ENCODE results near the gene SLC4A9. TPM values are rescaled to one million over a fixed set of nuclear protein-coding genes. Genes with fewer than 3 reads are reported as not detected.
"Not testable (repeated sequence)": the region's sequence is repeated elsewhere in the genome, so short reads cannot be mapped to it uniquely, and the experiment has no call there.

The SLC4A9 gene
- total RNA-seq, 2 experiments from 2014 or later, result not detected

DNA sequence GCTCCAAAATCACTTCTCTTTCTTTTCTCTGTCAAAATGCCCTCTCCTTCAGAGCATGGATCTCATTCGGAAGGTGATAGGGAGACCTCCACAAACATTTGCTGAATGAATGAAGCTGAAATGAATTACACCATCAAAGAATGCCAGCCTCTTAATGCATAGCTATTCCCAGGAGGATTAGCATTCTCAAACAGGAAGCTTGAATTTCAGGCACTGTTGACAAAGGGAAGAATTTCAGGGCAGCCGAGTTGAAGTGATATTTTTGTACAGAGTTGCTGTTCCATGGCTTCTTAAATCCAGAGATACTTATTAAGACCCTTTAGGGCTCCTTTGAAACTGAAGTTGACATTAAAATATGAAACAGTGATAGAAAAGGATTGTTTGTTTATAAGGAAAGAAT is 32.4 kb upstream of the SLC4A9 start:
- DNase-seq, result no peak
- H3K27me3 Mint-ChIP-seq, result no peaks in the 10 kb centered on the region
- H3K4me3 Mint-ChIP-seq, result no peak overlapping the region
- no peaks in the 10 kb centered on the region for H3K36me3 Mint-ChIP-seq
- no peak overlapping the region for H3K27ac Mint-ChIP-seq
- peaks cover 6% of the 10 kb centered on the region for H3K4me1 Mint-ChIP-seq
- no peaks in the 10 kb centered on the region for H3K9me3 Mint-ChIP-seq

DNA sequence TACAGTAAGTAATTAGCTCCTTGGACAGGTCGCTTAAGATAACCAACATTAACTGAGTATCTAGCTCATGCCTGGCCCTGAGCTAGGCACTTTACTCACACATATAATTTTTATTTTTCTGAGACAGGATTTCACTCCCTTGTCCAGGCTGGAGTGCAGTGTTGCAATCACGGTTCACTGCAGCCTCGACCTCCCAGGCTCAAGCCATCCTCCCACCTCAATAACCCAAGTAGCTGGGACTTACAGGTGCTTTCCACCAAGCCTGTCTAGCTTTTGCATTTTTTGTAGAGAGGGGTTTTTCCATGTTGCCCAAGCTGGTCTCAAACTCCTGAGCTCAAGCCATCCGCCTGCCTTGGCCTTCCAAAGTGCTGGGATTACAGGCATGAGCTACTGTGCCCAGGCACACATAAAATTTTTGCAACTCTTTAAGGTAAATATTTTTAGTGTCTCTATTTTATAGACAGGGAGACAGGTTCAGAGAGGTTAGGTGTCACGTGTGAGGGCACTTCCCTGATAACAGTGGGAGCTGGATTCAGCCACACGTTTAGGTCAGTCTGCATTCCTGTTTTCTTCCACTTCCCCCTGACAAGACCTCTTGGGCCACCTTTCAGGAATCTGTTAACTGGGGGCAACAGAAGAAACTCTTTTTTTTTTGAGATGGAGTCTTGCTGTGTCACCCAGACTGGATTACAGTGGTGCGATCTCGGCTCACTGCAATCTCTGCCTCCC is 31.8 kb upstream of the SLC4A9 start:
- DNase-seq, result no peak
- H3K9me3 Mint-ChIP-seq, result no peaks in the 10 kb centered on the region
- H3K36me3 Mint-ChIP-seq, result no peaks in the 10 kb centered on the region
- peaks cover 6% of the 10 kb centered on the region for H3K4me1 Mint-ChIP-seq
- no peak overlapping the region for H3K4me3 Mint-ChIP-seq
- H3K27ac Mint-ChIP-seq, result no peak overlapping the region
- H3K27me3 Mint-ChIP-seq, result no peaks in the 10 kb centered on the region

DNA sequence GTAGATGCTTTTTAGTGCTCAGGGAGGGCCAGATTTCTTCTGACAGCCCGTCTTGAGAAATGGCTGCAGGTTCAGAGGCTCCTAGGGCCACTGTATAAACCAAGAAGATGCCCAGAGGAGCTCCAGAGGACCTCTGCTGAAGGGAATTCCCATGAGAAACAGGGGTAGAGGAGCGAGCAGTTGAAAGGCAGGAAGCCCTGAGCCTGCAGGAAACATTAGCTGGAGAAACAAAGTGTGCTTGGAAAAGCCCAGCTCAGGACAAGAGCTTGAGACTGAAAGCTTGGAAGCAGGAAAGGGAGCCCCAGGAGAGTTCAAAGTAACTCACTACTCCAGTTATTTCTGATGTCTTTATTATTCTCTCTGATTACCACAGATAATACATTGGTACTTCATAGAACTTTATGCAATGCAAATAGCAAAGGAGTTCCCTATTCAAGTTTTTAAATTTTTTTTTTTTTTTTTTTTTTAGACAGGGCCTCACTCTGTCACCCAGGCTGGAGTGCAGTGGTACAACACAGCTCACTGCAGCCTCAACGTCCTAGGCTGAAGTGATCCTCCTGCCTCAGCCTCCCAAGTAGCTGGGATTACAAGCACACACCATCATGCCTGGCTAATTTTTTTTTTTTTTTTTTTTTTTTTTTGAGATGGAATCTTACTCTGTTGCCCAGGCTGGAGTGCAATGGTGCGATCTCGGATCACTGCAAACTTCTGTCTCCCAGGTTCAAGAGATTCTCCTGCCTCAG is 30.1 kb upstream of the SLC4A9 start:
- no peak overlapping the region for H3K27ac Mint-ChIP-seq
- DNase-seq, result no peak
- H3K27me3 Mint-ChIP-seq, result no peaks in the 10 kb centered on the region
- peaks cover 2% of the 10 kb centered on the region for H3K4me1 Mint-ChIP-seq
- H3K4me3 Mint-ChIP-seq, result no peak overlapping the region
- no peaks in the 10 kb centered on the region for H3K9me3 Mint-ChIP-seq
- H3K36me3 Mint-ChIP-seq, result peaks cover 4% of the 10 kb centered on the region

DNA sequence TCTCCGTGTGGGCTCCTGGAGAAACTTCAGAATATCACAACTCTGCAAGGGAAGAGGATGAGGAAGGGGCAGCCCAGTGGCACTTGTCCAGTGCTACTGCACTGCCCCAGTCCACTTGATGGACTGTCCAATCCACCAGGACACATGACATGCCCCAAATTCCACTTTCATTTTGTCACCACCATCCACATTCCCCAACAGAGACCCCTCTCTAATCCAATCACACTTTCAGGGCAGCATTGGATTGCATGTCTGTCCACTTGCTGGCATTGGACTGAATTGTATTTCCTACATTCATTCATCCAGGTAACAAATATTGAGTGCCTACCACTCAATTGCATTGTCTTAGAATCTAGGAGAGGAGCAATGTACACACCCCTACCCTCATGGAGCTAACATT is 28.4 kb upstream of the SLC4A9 start:
- Mint-ChIP-seq H3K27me3 (no peaks in the 10 kb centered on the region), H3K4me3 (no peak overlapping the region), H3K27ac (no peak overlapping the region), H3K36me3 (peaks cover 5% of the 10 kb centered on the region), H3K9me3 (no peaks in the 10 kb centered on the region), H3K4me1 (no peaks in the 10 kb centered on the region)
- no peak for DNase-seq

DNA sequence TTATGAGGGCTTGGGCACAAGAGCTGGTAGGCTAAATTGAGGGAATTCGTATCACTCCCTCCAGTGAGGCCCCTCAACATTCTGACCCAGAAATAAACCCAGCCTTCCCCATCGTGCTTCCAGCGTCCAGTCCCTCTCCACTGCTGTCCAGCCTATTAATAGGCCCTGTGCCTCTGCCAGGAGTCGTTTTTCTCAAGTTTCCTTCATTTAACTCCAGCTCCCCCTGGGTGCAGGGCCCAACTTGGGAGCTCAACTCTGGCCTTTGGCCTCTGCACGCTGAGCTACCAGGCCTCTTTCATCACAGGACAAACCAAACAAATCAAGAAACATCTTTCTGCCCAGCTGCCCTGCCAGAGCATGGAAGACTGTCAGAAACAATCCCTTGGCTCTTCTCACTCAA is 23.6 kb upstream of the SLC4A9 start:
- no peak for DNase-seq
- Mint-ChIP-seq H3K27me3 (no peaks in the 10 kb centered on the region), H3K4me1 (peaks cover 9% of the 10 kb centered on the region), H3K4me3 (no peak overlapping the region), H3K36me3 (peaks cover 15% of the 10 kb centered on the region), H3K9me3 (no peaks in the 10 kb centered on the region), H3K27ac (no peak overlapping the region)

DNA sequence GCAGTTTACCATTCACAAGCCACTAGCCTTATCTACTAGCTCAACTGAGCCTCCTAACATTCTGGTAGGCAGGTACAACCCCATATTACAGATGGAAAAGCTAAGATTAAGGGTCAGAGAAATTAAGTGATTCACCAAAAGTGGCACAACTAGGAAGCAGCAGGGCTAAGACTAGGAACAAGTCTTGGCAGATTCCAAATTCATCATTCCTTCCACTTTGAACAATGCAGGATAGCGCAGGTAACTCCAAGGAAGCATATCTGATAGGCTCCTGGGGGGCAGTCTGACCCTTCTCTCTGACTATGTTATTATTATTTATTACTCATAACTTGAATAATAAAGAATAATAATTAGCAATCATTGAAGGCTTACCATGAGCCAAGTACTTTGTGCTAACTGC is 22.1 kb upstream of the SLC4A9 start:
- Mint-ChIP-seq H3K27ac (no peak overlapping the region), H3K27me3 (no peaks in the 10 kb centered on the region), H3K4me3 (no peak overlapping the region), H3K9me3 (peaks cover 2% of the 10 kb centered on the region), H3K36me3 (peaks cover 27% of the 10 kb centered on the region), H3K4me1 (peaks cover 22% of the 10 kb centered on the region)
- DNase-seq, result no peak

DNA sequence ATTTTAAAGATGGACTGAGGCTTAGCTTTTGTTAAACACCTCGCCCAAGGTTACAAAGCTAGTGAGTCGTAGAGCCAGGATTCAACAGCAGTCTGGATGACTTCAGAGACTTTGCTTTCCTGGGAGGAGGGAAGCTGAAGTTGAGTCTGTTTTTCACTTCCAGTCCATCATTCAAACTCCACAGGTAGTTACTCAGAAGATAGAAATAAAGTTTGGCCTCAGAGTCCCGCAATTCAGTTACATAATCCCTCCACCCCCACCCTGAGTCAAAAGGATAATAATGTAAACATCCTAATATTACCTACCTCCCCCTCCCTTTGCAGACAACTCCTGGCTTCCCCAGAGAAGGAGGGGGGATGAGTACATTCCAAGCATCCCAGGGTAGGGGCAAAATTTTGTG is 21.7 kb upstream of the SLC4A9 start:
- H3K27ac Mint-ChIP-seq, result no peak overlapping the region
- no peak for DNase-seq

DNA sequence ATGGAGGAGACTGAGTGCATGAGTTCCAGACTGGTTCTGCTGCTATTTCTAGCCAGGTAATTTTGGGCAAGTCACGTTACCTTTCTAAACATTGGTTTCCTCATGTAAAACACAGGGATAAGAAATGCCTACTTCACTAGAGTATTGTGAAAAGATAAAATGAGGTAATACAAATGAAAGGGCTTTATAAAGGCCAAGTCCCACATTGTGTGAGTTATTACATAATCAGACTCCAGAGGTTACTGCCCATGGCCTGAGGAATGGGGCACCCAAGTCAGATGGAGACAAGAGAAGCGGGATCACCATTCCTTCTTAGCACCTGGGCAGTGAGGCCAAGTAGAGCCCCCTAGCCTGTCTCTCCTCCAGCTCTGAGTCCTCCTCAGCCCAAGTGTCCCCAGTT is 21.1 kb upstream of the SLC4A9 start:
- H3K4me3 Mint-ChIP-seq, result no peak overlapping the region
- peaks cover 30% of the 10 kb centered on the region for H3K4me1 Mint-ChIP-seq
- no peaks in the 10 kb centered on the region for H3K27me3 Mint-ChIP-seq
- no peak overlapping the region for H3K27ac Mint-ChIP-seq
- H3K9me3 Mint-ChIP-seq, result peaks cover 2% of the 10 kb centered on the region
- peaks cover 27% of the 10 kb centered on the region for H3K36me3 Mint-ChIP-seq
- DNase-seq, result no peak

More for the DNA sequence above, 21.7 kb upstream of the SLC4A9 start:
- H3K4me1 Mint-ChIP-seq, result peaks cover 26% of the 10 kb centered on the region
- no peak overlapping the region for H3K4me3 Mint-ChIP-seq
- no peaks in the 10 kb centered on the region for H3K27me3 Mint-ChIP-seq
- peaks cover 2% of the 10 kb centered on the region for H3K9me3 Mint-ChIP-seq
- H3K36me3 Mint-ChIP-seq, result peaks cover 27% of the 10 kb centered on the region

DNA sequence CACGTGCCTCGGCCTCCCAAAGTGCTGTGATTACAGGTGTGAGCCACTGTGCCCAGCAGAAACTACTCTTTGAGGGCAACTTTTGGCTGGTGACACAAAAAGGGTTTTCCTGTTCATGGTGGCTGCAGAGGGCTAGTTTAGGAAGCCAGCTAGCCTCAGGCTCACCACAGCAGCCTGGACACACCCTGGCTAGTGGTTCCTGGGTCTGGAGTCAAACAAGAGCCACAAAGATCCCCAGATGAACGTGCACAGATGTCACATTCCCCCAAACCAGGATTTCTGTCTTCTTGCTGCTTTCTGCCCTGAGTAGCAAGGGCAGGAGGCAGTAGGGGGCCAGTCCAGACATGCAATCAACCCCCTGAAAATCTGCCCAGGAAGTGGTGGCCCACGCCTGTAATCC is 20.4 kb upstream of the SLC4A9 start:
- DNase-seq, result no peak
- Mint-ChIP-seq H3K36me3 (peaks cover 26% of the 10 kb centered on the region), H3K9me3 (peaks cover 2% of the 10 kb centered on the region), H3K4me3 (no peak overlapping the region), H3K27me3 (no peaks in the 10 kb centered on the region), H3K27ac (no peak overlapping the region), H3K4me1 (peaks cover 37% of the 10 kb centered on the region)

DNA sequence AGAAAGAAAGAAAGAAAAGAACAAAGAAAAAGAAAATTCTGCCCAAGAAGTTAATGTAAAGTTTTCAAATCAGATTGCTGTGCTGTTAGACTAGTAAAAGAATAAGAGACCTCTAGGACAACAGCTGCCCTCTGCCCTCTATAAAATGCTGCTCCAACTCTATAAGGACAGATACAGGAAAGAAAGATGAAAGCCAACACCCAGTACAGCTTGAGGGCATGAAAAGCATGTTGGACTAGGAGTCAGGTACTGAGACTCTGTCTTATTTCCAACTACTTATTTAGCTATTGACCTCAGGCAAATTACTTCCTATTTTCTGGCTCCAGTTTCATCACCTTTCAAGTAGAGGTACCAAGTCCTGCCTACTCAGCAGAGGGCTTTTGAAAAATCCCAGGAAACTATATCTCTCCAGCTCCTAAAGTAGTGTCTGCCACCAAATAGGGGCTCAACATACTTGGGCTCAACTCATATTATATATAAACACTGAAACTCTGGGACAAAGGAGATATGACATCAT is 19.3 kb upstream of the SLC4A9 start:
- peaks cover 2% of the 10 kb centered on the region for H3K9me3 Mint-ChIP-seq
- peak overlapping the region; percentile 86 for H3K4me3 Mint-ChIP-seq
- DNase-seq, result no peak
- H3K36me3 Mint-ChIP-seq, result peaks cover 24% of the 10 kb centered on the region
- peaks cover 44% of the 10 kb centered on the region for H3K4me1 Mint-ChIP-seq
- peaks cover 7% of the 10 kb centered on the region for H3K27me3 Mint-ChIP-seq
- no peak overlapping the region for H3K27ac Mint-ChIP-seq

DNA sequence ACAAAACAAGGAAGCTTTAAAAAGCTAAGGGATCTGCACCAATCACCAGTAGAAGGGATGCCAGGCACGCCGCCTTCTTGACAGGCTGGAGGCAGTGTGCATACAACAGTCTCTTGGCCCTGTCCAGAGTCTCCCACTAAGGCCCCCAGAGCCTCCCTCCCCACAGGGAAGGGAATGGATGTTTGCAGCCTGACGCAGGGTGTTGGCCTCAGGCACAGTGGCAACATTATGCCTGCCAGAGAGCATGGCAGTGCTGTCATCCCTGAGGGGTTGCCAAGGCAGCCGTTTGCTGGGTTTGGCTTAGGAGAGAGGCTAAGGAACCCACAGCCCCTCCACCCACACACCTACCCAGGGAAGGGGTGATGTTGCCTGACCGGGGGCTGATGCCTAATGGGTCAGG is 18.4 kb upstream of the SLC4A9 start:
- DNase-seq, result no peak
- peaks cover 9% of the 10 kb centered on the region for H3K27me3 Mint-ChIP-seq
- H3K4me1 Mint-ChIP-seq, result peaks cover 45% of the 10 kb centered on the region
- peak overlapping the region; percentile 86 for H3K4me3 Mint-ChIP-seq
- peaks cover 2% of the 10 kb centered on the region for H3K9me3 Mint-ChIP-seq
- H3K27ac Mint-ChIP-seq, result peak overlapping the region; percentile 93
- peaks cover 24% of the 10 kb centered on the region for H3K36me3 Mint-ChIP-seq

DNA sequence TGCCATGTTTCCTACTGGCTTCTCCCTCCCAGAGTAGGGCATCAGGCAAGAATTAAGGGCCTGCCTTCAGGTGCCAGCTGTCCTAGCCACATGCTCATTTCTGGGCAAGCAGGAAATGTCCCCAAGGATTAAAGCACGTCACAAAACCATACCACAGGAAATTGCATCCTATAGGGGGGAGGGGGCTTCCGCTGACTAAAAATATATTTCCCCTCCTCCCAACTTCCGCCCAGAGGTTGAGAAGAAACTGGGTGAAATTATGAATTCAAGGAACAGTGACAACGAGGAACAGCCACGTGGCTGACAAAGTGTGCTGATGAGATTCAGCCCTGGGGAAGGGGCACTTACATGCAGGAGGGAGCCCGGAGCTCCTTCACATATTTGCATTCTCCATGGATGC is 17.7 kb upstream of the SLC4A9 start:
- Mint-ChIP-seq H3K4me3 (peak overlapping the region; percentile 86), H3K36me3 (peaks cover 24% of the 10 kb centered on the region), H3K9me3 (peaks cover 2% of the 10 kb centered on the region), H3K4me1 (peaks cover 50% of the 10 kb centered on the region), H3K27ac (peak overlapping the region; percentile 93), H3K27me3 (peaks cover 12% of the 10 kb centered on the region)
- DNase-seq, result peak; percentile 41

DNA sequence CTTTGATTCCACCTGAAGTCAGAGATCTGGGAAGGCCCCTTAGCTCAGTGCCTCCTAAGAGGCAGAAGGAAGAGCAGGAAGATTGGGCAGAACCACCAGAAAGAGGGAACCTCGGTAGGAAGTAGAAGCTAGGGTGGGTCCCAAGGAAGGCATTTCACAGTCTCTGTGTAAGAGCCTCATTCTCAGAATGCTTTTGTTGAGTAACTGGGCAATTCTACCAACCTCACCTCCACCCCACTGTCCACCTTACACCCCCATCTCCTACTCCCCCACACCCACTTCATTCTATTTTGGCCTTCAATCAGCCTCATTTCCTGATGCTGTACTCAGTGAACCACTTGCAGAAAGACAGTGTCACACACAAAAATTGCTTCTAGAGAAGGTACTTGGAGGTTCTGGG is 17.1 kb upstream of the SLC4A9 start:
- H3K4me3 Mint-ChIP-seq, result peak overlapping the region; percentile 86
- H3K27ac Mint-ChIP-seq, result peak overlapping the region; percentile 93
- no peak for DNase-seq
- peaks cover 24% of the 10 kb centered on the region for H3K36me3 Mint-ChIP-seq
- peaks cover 12% of the 10 kb centered on the region for H3K27me3 Mint-ChIP-seq
- H3K9me3 Mint-ChIP-seq, result peaks cover 2% of the 10 kb centered on the region
- H3K4me1 Mint-ChIP-seq, result peaks cover 50% of the 10 kb centered on the region

DNA sequence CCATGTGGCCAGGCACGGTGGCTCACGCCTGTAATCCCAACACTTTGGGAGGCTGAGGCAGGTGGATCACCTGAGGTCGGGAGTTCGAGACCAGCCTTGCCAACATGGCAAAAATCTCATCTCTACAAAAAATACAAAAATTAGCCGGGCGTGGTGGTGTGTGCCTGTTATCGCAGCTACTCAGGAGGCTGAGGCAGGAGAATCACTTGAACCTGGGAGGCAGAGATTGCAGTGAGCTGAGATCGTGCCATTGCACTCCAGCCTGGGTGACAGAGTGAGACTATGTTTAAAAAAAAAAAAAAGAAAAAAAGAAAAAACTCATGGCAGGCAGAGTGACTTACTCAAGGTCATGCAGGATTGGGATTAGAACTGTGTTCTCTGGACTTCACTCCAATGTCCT is 16.1 kb upstream of the SLC4A9 start:
- Mint-ChIP-seq H3K4me1 (peaks cover 49% of the 10 kb centered on the region), H3K36me3 (peaks cover 22% of the 10 kb centered on the region)
- H3K9me3 Mint-ChIP-seq, result not testable (repeated sequence)

DNA sequence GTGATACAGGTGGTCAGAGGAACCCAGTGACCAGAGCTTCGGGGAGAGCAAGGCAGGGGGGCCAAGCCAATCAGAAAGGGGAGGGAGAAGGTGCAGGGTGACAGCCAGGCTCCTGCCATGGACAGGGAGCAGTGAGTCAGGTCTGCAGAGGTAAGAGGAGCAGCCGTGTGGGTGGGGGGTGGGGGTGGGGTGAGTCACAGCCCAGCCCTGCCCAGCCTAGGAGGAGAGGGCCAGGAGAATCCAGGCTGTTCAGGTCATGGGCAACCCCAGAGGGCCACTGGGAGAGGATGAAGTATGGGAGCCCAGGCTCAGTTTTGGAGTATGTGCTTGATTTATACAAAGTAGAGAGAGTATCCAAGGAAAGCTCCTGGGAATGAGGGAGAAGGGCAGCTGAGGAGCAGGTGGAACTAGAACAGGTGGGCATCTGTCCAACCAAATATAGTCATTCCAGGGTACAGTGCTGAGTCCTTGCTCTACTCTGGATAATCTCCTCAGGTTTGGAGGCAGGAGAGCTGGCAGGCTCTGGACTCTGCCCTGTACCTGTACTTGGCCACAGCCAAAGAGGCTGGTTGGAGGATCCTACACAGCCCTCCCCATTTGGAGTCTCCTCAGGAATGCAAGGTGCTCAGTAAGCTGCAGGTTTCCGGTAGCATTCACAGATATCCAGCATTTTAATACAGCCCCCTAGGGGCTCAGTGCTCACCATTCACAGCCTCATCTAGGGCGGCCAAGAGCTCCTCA is 15.1 kb upstream of the SLC4A9 start:
- Mint-ChIP-seq H3K4me1 (peaks cover 49% of the 10 kb centered on the region), H3K36me3 (peaks cover 22% of the 10 kb centered on the region), H3K4me3 (peak overlapping the region; percentile 69), H3K27ac (peak overlapping the region; percentile 15), H3K27me3 (peaks cover 29% of the 10 kb centered on the region), H3K9me3 (peaks cover 2% of the 10 kb centered on the region)
- peak; percentile 25 for DNase-seq

More for the DNA sequence above, 16.1 kb upstream of the SLC4A9 start:
- H3K4me3 Mint-ChIP-seq, DNase-seq: not testable (repeated sequence)
- peaks cover 19% of the 10 kb centered on the region for H3K27me3 Mint-ChIP-seq
- peak overlapping the region; percentile 18 for H3K27ac Mint-ChIP-seq
